GM19043 (cell line): Measurements from ENCODE around the gene MLLT3.

Source experiments
- ATAC-seq: cut with Tn5 transposase; IDR thresholded peaks from one replicate; pipeline ENCODE4 v1.9.1; 2021; ENCODE audit warnings: low read depth; ENCODE audit not compliant: unreplicated experiment

The MLLT3 gene

DNA sequence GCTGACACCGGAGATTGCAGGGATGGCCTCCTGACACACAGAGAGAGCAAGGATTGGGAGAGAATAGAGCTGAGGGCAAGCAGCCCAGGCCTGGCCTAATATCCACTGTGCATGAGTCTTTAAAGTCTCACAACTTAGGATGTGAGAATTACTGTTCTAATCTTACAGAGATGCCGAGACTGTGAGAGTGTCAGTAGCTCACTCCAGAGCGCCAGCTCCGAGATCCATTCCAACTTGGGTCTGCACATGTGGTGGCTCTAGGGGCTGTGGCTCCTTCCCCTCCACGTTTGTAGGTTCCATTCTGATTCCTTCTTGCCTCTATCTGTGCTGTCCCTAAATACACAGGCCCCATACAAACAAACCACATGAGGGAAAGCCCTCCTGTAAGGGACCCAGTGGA, 304.6 kb downstream of the MLLT3 start:
- no peak for ATAC-seq

GRCh38 chr9:20316372-20316771, 305.9 kb downstream of the MLLT3 start:
- ATAC-seq: no peak

DNA sequence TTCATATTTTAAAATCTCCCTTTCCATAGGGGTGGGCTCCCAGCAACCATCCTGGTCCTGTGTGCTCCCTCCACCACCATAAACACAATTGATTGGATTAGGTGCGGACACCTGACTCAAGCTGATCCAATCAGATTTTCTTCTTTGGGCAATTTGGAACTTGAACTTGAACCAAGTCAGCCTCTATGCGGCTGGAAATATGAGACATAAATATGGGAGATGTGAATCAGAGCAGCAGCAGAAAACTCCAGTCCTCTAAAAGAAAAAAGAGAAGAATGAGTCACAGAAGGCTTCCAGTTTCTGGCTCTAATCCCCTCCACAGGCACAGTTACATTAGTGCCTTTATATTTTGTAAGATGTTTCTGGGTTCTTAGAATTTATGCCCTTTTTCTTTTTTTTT, 306.6 kb downstream of the MLLT3 start:
- ATAC-seq: no peak

GRCh38 chr9:20314981-20315380, 307.3 kb downstream of the MLLT3 start:
- ATAC-seq: no peak

DNA sequence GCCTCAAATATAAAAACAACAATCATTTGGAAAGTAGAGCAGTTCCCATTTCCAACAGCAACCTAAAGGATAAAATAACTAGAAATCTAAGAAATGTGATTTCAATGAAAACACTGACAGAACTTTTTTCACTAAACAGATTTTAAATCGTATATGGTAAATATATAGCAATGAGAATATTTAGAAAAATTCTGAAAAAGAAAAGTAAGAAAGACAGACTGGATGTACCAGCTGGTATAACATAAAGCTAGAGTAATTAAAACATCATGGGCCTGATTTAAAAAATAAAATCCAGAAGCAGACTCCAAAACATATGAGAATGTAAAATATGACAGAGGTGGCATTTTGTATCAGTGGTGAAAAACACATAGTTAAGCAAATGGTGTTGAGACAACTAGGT, 308.9 kb downstream of the MLLT3 start:
- no peak for ATAC-seq

GRCh38 chr9:20312732-20313131, 309.6 kb downstream of the MLLT3 start:
- no peak for ATAC-seq

DNA sequence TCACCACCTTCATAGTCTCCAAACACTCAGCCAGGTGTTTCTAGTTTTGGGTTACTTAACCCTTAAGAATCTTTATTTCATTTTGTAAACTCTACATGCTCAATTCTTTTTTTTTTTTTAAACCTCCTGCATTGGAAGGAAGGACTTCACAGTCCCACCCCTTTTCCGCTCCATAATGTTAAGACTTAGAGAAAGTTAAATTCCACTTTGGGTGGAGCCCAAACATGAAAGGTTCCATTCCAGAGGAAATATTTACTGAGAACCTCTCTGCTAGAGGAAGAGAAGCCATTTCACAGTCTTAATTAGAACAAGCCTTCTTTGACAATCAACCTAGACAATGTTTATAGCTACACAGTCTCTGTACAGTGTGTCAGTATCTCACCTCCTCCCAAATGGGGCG, 312.3 kb downstream of the MLLT3 start:
- ATAC-seq: no peak

GRCh38 chr9:20309124-20309523, 313.2 kb downstream of the MLLT3 start:
- no peak for ATAC-seq

GRCh38 chr9:20307621-20308020, 314.7 kb downstream of the MLLT3 start:
- no peak for ATAC-seq

DNA sequence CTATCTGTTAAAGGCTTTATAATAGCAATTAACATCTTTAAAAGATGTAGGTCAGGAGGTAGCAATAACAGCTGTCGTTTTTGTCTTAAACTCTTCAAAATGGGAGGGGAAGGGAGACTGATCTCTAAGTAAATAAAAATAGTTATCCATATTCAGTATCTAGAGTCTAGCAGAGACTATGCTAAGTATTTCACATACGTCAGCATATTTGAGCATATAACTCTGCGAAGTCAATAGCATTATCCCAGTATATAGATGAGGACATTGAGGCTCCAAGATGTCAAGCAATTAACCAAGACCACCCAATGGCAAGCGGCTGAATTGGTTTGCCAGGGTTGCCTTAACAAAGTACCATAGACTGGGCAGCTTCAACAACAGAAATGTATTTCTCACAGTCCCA, 316.8 kb downstream of the MLLT3 start:
- no peak for ATAC-seq

GRCh38 chr9:20303996-20304395, 318.3 kb downstream of the MLLT3 start:
- ATAC-seq: no peak

DNA sequence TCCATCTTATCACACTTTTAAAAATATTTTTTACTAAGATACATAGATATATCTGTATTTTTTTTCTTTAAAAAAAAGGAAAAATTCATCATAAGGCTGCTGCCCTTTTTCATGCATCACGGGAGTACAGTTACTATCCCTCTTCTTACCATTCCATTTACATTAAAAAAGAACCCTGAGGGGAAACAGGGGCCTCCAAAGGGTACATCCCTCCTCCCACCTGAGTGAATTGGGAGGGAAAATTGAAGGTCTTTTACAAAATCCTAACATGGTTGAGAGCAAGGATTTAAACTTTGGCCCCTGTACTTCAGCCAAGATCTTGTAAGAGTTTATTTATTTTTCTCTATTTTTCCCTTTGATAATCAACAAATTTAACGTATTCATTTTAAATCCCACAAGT, 319.2 kb downstream of the MLLT3 start:
- no peak for ATAC-seq

DNA sequence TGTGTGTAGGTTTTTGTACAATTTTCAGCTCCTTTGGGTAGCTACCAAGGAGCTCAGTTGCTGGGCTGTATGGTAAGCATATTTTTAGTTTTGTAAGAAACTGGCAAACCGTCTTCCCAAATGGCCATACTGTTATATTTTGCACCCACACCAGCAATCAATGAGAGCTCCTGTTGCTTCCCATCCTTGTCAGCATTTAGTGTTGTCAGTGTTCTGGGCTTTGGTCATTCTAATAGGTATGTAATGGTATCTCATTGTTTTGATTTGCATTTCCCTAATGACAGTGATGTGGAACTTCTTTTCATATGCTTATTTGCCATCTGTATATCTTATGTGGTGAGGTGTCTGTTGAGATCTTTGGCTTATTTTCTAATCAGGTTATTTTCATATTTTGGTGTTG, 320.1 kb downstream of the MLLT3 start:
- no peak for ATAC-seq

GRCh38 chr9:20300430-20301115, 321.7 kb downstream of the MLLT3 start:
- no peak for ATAC-seq

GRCh38 chr9:20297646-20298084, 324.6 kb downstream of the MLLT3 start:
- no peak for ATAC-seq

DNA sequence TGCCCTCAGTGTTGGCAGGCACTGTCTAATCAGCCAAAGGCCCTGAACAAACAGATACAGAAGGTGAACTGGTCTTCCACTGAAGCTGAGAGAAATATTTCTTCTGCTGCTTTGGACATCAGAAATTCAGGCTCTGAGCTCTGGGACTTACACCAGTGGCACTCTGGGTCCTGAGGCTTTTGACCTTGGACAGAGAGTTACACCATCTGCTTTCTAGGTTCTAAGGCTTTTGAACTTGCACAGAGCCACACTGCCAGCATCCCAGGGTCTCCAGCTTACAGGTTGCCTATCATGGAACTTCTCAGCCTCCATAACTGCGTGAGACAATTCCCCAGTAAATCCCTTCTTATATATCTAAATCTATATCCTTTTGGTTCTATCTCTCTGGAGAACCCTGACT, 326.7 kb downstream of the MLLT3 start:
- no peak for ATAC-seq

DNA sequence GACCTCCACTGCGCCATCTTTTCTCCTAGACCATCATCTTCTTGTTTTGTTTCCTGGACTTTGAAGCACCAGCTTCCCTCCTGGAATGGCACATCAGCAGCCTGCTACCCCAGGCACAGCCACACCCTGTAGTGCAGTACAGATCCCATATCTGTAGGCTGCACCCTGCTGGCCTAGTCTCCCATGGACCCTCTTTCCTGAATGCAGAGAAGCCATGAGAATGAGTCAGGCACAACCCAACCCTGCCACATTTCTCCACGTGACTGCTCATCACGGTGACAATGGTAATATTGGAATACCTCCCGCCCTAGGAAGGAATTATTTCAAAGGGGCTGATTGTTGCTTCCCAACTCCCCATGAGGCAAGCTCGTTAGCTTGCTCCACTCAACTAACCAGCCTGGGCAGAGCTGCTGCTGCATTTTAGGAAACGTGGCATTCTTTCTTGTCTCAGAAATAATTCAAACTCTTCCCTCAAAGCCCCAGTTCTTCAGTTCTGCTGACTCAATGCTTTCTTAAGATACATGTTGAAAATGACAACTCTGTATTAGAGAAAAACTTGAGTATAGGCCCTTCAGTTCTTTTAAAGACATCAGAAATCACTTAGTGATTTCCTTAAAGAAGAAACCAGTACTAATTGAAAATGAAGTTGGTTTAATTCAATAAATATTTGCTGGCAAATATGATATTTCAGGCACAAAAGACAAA, 328.1 kb downstream of the MLLT3 start:
- ATAC-seq: no peak

DNA sequence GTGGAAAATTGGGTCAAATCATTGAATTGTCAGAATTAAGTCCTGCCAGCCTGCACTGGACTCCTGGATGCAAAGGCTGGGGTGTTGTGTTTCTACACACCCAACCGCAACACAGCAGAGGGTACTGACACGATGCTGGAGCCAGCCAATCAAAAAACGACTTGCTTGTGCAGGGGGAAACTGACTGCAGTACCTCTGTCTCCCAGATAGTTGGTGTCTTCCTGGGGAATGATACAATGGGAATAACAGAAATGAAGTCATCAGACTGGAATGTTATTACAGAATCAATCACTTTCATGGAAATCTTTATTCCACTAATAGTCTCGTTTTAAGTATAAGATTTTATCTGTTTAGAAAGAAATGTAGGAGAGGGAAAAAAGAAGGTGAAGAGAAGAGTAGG, 330.3 kb downstream of the MLLT3 start:
- no peak for ATAC-seq
